GM18526 (cell line): ENCODE results near the gene MLLT3.

Experiments used
- POLR2A ChIP-seq: IDR thresholded peaks from 3 replicates; pipeline ENCODE4 v1.6.1; 2011; ENCODE audit not compliant: insufficient read length; ENCODE audit errors: extremely low read depth

MLLT3 gene

GRCh38 chr9:20640331-20641187, 18.3 kb upstream of the MLLT3 start:
- no peak for TF ChIP-seq POLR2A

GRCh38 chr9:20636888-20637440, 14.7 kb upstream of the MLLT3 start:
- no peak for TF ChIP-seq POLR2A

GRCh38 chr9:20634895-20635294, 12.6 kb upstream of the MLLT3 start:
- no peak for TF ChIP-seq POLR2A

- TF ChIP-seq POLR2A: no peak
Measured at GRCh38 chr9:20632705-20633104, 10.4 kb upstream of the MLLT3 start.

- TF ChIP-seq POLR2A: no peak
Measured at GRCh38 chr9:20630241-20630943, 8.1 kb upstream of the MLLT3 start.

GRCh38 chr9:20625003-20625349, 2.7 kb upstream of the MLLT3 start:
- no peak for TF ChIP-seq POLR2A

- TF ChIP-seq POLR2A: no peak
Measured at GRCh38 chr9:20624201-20625002, 2.1 kb upstream of the MLLT3 start.

- TF ChIP-seq POLR2A: no peak
Measured at GRCh38 chr9:20623748-20624124, 1.4 kb upstream of the MLLT3 start.

- peak; percentile 36 for TF ChIP-seq POLR2A
Measured at GRCh38 chr9:20623021-20623747, 885 bp upstream of the MLLT3 start.

- TF ChIP-seq POLR2A: no peak
Measured at GRCh38 chr9:20621471-20622329, 599 bp downstream of the MLLT3 start.

- peak; percentile 2 for TF ChIP-seq POLR2A
Measured at GRCh38 chr9:20620650-20621470, 1.4 kb downstream of the MLLT3 start.

- no peak for TF ChIP-seq POLR2A
Measured at GRCh38 chr9:20619487-20620200, 2.7 kb downstream of the MLLT3 start.
